Fibroblast of skin of right quadriceps (primary cell): ENCODE results near the gene HLF.

ENCODE experiments used
- DNase-seq: peaks from one replicate; pipeline ENCODE4 v3.0.0-alpha.2; 2013

Gene HLF

DNA sequence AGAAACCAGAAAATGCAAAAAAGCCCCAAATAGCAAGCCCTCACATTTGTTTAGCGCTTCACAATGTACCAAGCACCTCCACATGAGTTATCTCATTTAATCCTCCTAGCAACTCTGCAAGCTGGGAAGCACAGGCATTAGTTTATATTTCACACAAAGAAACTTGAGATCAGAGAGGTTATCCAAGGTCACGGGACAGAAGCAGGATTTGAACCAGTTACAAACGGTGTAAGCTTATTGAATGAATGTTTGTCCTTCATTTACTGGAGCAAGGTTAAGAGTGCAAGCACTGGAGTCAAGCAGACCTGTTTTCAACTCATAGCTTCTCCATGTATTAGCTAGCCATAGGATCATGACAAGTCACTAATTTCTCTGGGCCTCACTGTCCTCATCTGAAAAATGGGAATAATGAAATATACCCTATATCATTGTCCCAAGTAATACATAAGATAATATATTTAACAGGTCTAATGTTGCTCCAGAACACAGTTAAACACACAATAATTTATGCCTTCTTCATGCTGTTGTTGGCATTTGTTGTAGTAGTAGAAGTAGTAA is 6.1 kb upstream of the HLF start:
- DNase-seq, result no peak

DNA sequence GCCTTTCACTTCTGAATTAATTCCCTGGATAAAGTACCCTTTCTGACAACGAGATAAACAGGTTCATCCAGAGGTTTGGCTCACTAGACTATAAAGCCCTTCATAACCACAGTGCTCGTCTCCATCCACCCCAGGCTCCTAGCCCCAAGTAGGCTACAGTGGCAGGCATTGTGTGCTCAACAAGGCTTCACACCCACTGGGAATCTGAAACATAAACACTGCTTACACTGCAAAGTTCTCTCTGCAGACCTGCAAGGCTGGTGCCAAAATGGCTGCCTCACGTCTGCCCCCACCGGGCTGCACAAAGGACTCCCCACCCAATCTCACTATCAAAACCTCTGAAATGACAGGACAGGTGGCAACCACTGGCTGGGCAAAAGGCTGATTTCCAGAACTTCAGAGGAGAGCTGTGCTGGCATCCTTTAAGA is 5.1 kb upstream of the HLF start:
- no peak for DNase-seq

DNA sequence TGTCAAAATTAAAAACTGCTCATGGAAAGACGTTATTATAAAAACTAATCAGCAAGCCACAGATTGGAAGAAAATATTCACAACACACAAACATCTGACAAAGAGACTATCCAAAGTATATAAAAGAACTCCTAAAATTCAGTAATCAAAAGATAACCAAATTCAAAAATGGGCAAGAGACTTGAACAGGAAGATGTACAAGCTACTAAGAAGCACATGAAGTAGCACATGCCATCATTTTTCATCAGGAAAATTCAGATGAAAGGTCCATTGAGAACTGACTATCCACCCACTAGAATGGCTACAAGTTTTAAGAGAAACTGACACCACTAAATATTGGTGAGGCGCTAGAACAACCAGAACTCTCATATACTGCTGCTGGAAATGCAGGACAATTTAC is 3.4 kb upstream of the HLF start:
- no peak for DNase-seq

DNA sequence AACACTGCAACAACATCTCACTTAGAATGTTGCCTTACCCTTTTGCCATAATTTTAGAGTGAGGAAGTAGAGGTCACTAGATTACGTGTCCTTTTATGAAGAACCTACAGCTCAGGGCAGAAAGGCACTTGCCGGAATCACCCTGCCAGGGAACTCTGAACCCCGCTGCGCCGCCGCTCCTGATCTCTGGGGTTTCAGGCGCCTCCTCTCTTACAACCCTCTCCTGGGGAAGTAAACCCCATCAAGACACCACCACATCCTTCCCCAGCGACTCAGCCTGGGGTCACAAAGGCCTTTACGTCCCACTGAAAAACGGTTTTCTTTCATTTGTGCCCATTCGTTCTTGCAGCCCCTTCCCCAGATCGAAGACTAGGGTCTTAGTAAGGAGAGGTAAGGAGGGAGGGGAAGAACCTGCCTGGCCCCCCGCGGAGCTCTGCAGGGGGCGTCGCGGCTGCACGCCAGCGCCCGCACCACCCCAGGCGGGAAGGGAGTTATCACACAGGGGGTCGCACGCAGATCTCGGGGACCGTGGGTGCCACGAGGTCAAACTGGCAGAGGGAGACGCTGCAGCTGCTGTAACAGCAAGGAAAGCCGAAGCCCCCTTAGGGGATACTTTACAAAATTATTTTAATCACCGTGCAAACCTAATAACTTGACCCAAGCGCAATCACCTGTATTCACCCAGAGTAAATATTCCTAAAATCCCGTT is 1.0 kb upstream of the HLF start:
- no peak for DNase-seq

DNA sequence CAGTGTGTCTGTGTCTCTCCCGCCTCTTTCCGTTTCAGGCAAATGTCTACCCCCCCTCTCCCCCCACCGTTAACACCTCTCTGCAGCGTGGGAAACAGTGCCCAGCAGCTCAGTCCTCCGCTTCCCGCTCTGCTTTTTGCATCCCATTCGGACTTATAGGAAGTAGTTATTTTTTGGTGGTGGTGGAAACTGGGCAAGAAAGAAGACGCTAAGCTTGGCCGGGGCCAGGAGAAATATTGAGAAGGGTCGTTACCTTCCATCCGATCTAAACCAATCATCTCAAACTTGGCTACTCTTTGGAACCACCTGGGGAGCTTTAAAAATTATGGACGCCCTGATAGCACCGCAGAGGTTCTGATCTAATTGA is 499 bp upstream of the HLF start:
- no peak for DNase-seq

DNA sequence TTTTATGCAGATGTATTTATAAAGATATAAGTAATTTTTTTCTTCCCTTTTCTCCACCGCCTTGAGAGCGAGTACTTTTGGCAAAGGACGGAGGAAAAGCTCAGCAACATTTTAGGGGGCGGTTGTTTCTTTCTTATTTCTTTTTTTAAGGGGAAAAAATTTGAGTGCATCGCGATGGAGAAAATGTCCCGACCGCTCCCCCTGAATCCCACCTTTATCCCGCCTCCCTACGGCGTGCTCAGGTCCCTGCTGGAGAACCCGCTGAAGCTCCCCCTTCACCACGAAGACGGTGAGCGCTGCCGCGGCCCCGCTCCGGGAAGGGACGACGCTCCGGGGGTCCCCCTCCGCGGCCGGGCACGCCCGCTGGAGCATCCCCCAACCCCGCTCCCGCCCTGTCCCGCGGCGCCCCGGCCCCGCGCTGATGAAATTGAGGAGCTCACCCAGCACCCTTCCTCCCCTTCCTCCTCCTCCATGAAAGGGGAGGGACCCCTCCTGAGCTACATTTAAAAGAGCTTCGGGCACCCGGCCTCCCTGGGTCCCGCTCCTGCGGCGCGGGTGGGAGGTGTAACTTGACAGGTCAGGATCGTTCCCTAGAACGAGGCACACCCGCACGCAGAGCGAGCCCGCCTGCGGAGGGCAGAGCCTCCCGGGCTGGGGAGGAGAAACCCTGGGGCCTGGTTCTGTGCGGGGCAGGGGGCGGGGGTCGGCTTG is 706 bp downstream of the HLF start:
- no peak for DNase-seq

DNA sequence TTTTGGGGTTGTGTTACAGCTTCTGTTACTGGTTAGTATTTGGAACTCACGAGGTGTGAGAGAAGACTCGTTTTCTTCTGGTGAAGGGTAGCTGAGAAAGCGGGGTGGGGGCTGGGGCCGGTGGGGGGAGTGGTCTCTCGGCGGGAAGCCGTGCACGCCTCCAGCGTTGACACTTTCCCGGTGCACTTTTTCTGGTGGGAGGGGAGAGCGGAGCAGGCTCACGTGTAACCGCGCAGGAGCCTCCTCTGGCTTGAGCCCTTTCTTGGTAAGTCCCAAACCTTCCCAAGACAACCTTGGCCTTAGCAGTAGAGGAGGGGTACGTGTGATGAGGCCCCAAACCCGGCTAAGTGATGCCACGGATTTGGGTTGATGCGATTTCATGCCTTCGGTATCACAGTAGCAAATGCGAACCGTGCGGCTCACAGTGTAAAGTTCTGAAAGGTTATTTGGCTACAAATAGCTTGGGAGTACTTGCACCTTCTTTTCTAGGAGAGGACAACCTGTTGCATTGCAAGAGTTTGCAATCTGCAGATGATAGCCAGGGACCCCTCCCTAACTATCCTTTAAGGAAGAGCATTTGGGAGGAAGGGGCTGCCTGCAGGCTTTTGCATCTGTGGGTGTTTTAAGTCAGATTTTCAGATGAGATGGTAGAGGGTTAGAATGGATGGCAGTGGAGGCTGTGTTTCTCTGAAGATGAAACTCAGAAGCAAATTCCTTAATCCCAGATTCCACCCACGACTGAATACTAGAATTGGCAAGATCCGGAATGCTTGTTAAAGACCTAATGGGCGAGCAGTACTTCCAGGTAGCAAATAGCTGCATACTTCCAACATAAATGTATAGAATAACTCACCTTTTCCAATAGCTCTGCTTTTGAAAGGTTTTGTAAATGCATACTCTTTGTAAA is 1.5 kb downstream of the HLF start:
- no peak for DNase-seq

DNA sequence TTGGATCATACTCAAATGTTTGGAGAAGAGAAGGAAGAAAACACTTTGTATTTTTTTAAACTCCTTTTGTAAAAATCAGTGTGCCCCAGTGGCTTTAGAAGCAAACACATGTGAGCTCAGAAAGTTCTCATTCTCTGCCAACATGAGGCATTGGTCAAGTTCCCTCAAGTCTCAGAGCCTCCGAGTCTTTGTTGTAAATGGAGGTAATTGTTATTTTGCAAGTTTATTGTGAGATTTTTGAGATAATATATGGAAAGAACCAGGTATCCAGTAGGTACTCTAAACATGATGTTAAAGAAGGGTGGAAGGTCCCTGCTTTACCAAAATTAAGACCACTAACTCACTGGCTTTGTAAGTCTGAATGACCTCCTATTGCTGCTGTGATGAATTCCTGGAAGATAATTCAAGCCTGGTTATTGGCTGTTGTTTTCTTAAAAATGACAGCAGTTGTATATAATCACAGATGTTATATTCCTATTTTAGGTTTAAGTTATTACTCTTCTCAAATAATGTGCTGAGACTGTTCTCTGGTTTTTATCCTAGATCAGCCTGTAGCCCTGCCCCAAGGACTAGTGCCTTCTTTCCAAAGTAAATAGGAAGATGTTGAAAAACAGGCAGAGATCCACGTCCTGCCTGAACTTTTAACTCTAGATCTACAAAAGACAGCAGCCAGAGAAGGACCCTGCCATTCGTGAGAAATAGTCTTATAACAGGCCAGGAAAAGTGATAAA is 2.4 kb downstream of the HLF start:
- no peak for DNase-seq

DNA sequence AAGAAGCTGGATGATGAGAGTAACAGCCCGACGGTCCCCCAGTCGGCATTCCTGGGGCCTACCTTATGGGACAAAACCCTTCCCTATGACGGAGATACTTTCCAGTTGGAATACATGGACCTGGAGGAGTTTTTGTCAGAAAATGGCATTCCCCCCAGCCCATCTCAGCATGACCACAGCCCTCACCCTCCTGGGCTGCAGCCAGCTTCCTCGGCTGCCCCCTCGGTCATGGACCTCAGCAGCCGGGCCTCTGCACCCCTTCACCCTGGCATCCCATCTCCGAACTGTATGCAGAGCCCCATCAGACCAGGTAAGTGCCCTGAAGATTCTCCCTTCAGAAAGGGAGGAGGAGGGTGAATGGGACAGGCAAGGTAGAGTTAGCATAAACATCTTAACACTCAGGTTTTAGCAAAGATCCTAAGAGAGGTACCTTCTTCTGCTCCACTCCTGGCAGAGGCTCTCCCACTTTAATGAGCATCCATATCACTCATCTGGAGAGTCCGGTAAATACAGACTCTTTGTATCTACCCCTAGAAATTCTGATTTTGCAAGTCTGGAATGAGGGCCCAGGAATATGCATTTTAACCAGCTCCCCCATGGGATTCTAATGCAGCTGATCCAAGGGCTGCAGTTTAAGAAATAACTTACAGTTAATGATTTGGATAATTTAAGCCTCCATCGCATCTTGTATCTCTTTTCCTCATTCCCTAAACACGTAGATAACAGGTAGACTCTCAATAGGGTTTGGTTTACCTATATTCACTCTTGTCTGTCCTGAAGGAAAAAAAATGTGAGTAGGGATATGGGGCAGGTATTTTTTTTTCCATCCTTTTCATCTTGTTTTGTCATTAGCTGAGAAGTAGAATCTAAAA is 3.3 kb downstream of the HLF start:
- DNase-seq, result no peak

DNA sequence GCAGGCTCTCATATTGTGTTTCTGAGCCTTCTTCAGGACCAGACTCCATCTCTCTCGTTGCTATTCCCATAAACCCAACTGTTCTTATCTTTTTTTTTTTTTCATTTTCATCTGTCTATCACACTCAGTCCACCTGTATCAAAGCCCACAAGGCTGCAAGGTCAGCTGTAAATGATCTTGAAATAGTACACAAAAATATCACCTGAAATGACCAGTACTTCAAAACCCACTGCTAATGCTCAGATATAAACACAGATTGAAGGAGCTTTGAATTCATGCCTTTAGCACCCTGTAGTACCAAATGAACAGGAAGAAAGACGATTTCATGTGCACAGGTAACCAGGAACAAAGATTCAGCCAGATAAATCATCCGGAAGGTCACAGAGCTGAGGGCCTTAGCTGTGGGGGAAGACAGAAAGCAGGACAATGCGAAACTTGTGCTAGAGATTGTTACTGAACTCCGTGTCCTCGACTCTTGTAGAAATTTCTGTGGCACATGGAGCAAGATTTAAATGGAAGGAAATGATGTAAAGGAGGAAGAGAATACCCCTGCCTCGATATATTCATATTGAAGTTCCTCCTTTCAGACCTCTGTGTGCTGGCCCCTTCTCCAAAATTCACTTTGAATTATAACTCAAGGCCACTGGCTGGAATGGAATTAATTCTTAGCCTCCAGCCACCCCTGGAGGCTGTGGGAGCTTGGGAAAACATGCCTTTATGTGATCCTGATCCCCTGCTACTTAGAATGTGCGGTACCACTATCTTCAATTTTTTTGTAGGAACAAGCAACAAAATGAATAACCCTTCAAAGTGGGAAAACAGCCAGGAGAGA is 4.1 kb downstream of the HLF start:
- DNase-seq, result no peak

DNA sequence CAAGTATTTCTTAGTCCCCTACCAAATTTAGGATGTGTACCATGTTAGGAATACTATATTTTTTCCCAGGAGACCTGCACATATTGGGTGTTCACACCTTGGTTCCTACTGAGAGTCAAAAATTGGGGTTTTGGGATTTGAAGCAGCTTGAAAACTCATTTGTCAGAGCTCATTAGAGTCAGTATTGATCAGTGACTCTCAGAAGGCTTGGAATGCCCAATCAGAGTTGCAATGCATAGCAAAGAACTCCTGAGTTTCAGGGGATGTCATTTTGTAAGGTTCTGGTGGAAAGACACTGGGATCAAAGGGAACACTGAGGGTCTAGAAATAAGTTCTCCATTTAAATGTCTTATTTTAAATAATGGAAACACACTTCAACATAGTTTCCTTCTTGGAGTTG is 5.1 kb downstream of the HLF start:
- no peak for DNase-seq

DNA sequence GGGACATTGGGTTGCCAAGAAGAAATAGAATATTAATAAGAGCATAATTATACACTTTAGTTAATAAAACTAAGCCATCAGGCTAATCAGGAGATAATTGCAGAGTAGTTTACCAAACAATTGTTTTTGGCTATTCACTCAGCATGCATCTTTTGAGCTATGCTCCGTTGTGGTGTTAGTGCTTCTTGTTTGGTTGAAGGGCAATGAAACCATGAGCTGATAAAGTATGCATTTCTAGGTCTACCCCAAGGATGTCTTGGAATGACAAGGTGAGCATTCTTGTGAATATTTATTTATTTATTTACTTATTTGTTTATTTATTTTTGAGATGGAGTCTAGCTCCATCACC is 6.4 kb downstream of the HLF start:
- DNase-seq, result no peak

DNA sequence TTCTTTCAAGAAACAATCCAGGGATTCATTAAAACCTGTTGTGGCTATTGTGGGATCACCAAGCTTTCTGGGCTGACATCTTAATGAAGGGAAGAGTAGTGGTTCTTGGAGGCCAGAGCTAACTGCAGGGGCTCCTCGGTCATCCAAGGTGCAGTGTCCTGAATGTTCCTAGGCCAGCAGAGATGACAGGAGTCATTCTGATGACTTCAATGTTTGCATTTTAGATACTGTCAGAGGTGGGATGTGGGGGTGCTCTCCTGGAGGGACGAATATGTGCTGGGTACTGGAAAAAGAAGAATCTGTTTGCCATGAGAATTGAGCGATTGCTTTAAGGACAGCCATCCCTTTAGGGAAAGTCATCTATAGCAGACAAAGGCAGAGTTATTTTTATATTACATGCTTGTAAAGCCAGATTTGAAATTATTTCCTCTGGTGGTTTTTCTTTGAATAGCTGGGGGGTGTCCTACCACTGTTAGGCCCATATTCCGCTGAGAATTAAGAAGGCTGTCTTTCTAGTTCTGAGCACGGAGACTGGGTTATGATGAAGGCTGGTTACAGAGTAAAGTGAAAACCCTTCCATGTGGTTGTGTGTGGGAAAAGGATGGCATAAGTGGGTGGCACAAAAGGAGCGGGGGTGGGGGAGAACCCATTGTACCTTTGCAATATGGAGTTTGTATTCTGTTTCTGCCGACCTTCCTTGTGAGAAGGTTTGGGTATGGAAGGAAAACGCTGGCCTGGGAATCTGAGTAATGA is 7.4 kb downstream of the HLF start:
- DNase-seq, result no peak

DNA sequence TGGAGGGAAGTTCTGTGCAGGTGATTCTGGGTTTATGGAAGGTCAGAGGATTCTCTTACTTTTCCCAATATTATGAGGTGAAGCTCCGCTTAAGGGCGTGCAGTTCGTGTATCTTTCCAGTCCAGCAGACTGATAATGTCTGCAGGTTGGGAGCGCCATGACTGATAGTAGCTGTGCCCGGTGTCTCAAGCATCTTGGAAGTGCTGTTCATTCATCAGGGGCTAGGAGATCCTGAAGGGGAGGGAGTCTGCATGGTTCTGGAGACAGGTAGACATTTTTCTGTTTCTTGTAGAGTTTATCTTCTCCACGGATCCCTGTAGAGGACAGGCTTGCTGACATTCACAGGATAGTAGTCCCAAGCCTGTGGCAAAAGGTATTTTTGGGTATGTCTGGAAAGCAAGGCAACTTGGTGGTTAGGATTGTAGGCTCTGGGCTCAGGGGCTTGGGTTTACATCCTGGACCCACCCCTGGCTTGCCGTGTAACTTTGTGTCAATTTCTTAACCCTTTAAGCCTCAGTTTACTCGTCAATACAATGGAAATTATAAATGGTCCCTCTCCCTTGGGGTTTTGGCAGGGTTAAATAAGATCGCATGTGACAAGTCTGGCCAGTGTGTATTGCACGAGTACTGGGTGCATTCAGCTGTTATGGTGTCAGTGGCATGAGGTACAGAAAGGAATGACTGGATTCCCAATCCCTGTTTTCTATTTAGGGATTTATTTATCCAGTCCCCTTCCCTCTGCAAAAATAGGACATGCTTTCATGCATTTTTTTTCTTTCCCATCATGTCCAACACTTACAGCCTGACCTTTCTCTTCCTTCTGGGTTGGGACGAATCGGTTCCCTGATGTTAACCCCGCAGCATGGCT is 8.2 kb downstream of the HLF start:
- DNase-seq, result no peak

DNA sequence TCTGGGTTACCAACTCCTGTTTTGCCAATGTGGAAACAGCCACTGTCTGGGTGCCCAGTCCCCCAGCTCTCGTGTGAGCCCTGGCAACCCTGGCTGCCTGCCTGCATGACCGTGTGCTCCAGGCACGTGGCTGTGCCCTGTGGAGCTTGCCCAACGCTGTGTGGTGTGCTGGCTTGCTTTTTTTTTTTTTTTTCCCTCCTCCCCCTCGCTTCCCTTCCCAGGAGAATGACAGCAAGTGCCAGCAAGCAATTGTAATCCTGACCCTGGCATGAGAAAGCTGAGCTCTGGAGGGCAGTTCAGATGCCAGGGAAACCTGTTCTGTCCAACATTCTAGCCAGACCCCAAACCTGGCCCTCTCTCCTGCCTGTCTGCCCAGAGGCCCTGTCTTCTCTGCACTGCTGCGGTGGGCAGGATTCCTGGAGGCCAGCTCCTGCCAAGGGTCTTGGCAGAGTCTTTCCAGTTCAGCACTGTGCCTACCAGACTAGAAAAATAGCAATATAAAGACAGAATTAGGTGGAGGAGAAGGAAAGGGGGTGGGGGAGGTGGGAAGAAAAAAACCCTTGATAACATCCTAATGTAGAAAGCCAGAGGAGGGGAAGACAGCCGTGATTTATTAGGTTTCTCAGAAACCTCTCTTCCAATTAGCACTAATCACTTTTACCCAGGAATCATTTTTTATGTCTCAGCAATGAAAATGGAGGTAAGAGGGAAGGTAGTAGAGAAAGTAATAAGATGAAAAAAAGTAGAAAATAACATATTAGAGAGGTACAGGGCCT is 9.0 kb downstream of the HLF start:
- no peak for DNase-seq

DNA sequence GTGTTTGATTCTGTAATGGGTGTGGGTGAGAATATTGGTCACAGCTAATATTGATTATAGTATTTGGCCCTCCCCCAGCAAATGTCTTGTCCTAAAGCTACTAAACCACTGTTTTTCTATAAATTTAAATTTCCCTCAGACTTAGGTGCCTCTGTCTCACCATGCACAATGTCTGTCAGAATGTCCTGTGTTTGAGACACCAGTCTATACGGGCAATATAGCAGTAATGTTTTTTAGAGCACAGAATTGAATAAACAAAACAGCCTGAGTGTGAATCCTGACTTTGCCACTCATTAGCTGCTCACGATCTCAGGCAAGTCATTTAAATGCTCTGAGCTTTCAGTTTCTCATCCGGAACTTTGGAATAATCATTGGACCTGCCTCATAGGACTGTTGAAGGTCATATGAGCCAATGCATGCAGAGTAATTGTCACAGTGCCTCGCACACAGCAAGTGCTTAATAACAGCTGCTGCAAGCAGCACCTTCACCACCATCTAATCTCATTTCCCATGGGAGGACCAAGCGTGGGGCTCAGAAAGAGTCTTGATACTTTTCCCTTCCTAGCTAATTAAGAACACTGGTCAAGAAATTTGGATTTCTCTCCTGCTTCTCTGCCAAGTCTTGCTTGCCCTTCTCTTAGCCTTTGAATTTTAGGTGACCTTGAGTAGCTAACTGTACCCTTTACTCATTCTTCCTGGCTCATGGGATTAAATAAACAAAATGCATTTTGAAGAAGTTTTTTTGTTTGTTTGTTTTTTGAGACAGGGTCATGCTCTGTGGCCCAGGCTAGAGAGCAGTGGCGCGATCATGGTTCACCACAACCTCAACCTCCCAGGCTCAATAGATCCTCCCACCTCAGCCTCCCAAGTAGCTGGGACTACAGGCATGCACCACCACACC is 9.8 kb downstream of the HLF start:
- DNase-seq, result no peak
